H4 (cell line): ENCODE results near the gene MAST4. TPM values are rescaled to one million over a fixed set of nuclear protein-coding genes. Genes with fewer than 3 reads are reported as not detected.

ENCODE experiments used
- DNase-seq: peaks from one replicate; pipeline ENCODE4 v3.0.0-alpha.2; 2015; ENCODE audit warnings: low spot score
- total RNA-seq: library from RNA; depleted of rRNA; stranded (reverse); fragments of >200 nt; shearing (Covaris generic); gene quantifications from 2 replicates; pipeline ENCODE4 v1.2.3, GENCODE V29; 2014

MAST4 gene
- total RNA-seq, 1 experiment from 2014 or later = 0.75 TPM

GRCh38 chr5:66841264-66841663 lies 245.1 kb downstream of the MAST4 start:
- no peak for DNase-seq

GRCh38 chr5:66842540-66842939 lies 246.3 kb downstream of the MAST4 start:
- DNase-seq = no peak

GRCh38 chr5:66843065-66843464 lies 246.9 kb downstream of the MAST4 start:
- no peak for DNase-seq

GRCh38 chr5:66848749-66849641 lies 252.8 kb downstream of the MAST4 start:
- no peak for DNase-seq

GRCh38 chr5:66849803-66850202 lies 253.6 kb downstream of the MAST4 start:
- peak; percentile 20 for DNase-seq

GRCh38 chr5:66850354-66851075 lies 254.3 kb downstream of the MAST4 start:
- no peak for DNase-seq

- DNase-seq = no peak
Measured at GRCh38 chr5:66851306-66851705, 255.1 kb downstream of the MAST4 start.

GRCh38 chr5:66854416-66854815 lies 258.2 kb downstream of the MAST4 start:
- DNase-seq = no peak

- DNase-seq = no peak
Measured at GRCh38 chr5:66856041-66856805, 260.0 kb downstream of the MAST4 start.

- DNase-seq = no peak
Measured at GRCh38 chr5:66859526-66859925, 263.3 kb downstream of the MAST4 start.

- DNase-seq = peak; percentile 12
Measured at GRCh38 chr5:66860199-66860975, 264.2 kb downstream of the MAST4 start.

GRCh38 chr5:66861402-66861801 lies 265.2 kb downstream of the MAST4 start:
- no peak for DNase-seq

- DNase-seq = no peak
Measured at GRCh38 chr5:66862020-66862419, 265.8 kb downstream of the MAST4 start.

- no peak for DNase-seq
Measured at GRCh38 chr5:66863243-66864170, 267.3 kb downstream of the MAST4 start.

GRCh38 chr5:66864240-66864884 lies 268.2 kb downstream of the MAST4 start:
- peak; percentile 65 for DNase-seq

- DNase-seq = no peak
Measured at GRCh38 chr5:66867618-66868322, 271.6 kb downstream of the MAST4 start.

- no peak for DNase-seq
Measured at GRCh38 chr5:66869347-66869746, 273.2 kb downstream of the MAST4 start.

- DNase-seq = no peak
Measured at GRCh38 chr5:66870708-66871107, 274.5 kb downstream of the MAST4 start.

- DNase-seq = no peak
Measured at GRCh38 chr5:66871651-66872050, 275.5 kb downstream of the MAST4 start.
